GM19395 (cell line): ENCODE measurements around the gene ADGRB2.

ENCODE experiments used
- ATAC-seq: cut with Tn5 transposase; IDR thresholded peaks from one replicate; pipeline ENCODE4 v1.9.1; 2021; ENCODE audit warnings: mild to moderate bottlenecking, moderate library complexity; ENCODE audit not compliant: unreplicated experiment

Gene ADGRB2

GRCh38 chr1:31765516-31765915, 1.4 kb upstream of the ADGRB2 start:
- ATAC-seq: no peak

DNA sequence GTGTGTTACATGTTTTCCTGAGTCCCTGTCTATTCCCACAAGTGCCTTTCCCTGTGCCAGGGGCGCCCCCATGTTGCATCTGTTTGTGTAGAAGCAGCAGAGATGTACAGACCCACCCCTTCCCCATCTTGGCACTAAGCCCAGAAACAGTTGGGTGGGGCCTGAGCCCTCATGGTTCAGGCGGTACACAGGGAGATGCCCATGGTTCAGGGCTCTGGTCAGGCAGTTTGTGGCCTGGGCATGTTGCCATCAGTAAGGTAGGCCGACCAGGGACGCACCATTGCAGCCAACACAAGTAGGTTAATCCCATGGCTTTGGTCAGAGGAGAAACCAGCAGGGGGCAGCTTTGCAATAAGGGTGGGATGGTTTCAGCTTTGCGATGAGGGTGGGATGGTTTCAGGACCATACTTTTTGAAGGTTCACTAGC, 914 bp upstream of the ADGRB2 start:
- ATAC-seq: no peak

DNA sequence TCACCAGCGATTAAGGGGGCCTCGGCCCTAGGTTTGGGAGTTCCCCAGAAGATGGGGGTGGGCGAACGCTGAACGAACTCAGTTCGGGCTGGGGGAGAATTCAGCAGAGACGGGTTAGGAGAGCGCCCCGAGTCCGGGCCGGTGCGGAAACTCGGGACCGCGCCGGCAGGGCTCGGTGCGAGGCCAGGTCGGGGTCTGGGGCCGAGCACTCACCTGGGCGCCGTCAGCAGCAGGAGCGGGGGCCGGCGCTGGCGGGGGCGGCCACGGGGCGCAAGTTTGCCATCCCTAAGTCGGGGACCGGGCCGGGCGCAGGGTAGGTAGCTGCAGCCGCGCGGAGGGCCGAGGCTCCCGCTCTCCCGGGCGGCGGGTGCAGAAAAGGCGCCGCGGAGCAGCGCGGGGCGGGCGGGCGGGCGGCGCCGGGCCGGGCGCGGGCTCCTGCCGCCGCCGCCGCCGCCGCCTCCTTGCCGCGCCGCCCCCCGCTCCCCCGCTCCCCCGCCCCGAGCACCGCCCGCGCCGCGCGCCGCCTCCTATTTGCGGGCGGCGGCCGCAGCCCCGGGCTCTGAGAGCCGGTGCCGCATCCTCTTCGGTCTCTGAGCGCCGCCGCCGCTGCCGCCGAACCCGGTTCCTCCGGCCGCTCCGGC, 349 bp downstream of the ADGRB2 start:
- ATAC-seq: no peak

DNA sequence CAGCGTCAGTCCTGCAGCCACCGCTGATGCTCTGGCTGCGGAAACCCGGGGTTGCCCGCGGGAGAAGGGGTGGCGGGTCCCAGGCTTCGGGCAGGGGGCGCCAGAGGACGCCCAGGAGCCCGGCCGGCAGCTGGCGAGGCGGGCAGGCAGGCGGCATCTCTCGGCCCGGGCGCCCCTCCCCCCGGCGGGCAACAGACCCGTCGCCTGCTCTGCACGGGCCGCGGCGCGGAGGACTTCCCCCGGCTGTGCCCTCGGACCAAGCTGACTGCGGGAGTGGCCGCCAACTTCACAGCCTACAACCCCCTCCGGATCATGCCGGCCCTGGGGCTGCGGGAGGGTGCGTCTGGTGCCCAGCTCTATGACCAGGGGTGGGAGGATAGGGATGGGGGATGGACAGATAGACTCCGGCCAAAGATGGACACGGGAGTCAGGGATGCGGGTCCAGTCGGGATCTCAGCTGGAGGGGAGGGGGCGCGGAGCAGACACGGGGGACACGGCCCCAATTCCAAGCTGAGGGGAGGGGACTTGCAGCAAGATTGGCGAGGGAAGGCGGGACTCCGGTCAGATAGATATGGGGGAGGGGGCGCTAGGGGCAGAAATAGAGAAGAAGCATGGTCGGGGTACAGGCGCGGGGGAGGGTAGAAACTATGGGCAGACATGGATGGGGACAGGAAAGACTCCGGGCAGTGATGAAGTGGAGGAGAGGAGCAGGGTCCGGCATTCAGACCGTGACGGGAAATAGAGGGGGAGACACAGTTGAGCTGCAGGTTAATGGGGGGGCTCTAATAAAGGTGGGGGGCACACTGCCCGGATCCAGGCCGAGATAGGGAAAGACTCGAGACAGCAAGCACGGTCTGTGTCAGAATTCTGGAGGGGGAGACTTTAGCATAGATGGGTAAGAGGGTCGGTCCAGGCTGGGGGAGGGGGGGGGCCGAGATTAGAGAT, 1.1 kb downstream of the ADGRB2 start:
- no peak for ATAC-seq

DNA sequence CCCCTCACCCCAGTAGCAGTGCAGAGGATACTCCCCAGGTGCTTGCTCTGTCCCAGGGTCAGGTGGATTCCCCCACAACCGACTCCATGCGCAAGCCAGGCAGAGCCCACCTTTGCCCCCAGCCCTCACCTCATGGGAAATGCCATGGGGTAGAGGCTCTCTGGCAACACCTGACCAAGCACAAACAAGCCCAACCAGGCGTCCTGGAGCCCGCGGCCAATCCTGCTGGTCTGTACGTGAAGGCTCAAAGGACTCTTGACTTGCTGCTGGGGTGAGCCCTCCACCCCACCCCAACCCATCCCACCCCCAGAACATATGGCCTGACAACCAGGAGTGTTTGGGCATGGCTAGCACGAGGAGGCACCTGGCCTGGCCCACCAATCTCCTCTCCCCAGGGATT, 1.8 kb downstream of the ADGRB2 start:
- ATAC-seq: no peak

DNA sequence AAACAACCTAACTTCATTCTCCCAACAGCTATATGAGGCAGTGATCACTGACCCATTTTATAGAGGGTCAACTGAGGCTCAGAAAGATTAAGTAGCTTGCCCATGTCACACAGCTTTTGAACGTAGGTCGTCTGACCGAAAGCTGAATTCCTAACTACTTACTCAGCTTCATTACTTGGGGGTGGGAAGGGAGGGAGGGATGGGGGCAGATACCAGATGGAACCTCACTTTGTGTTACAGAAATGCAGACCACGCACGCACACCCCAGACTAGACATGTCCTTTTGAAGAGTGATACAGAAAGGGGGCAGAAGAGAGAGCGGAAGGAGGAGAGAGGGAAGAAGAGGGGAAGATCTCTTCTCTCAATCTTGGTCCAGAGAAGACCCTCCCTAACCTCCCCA, 2.3 kb downstream of the ADGRB2 start:
- ATAC-seq: no peak

GRCh38 chr1:31760471-31761470, 3.4 kb downstream of the ADGRB2 start:
- no peak for ATAC-seq

DNA sequence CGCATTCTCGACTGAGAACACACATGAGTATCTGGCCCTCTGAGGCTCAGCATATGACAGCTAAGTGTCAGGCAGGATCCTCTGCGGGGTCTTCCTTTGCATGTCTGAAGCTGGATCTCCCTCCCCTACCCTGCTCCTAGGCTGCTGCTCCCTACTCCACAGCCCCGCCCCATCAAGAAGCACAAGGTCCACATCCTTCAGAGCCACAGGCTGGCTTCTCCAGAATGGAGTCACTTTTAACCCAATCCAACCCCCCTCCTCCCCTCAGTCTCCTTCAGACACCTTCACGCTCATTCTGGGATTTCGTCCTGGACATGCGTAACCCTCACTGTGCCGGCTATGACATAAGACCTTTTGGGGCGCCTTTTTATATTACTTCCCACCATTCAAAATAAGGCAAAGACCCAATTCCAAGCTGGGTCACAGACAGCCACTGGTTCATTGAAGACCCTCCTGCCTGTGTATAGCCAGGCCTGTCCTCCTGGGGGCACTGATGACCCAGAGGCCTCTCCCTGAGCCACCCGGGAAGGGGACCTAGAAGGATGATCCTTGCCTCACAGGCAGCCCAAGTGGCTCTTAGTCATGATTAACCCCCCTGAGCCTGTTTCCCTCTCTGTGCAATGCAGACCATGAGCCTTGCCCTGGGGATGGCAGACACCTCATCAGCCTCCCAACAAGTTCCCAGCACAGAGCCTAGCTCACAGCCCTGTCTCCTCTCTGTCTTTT, 4.7 kb downstream of the ADGRB2 start:
- no peak for ATAC-seq

GRCh38 chr1:31758823-31759222, 5.3 kb downstream of the ADGRB2 start:
- ATAC-seq: no peak

DNA sequence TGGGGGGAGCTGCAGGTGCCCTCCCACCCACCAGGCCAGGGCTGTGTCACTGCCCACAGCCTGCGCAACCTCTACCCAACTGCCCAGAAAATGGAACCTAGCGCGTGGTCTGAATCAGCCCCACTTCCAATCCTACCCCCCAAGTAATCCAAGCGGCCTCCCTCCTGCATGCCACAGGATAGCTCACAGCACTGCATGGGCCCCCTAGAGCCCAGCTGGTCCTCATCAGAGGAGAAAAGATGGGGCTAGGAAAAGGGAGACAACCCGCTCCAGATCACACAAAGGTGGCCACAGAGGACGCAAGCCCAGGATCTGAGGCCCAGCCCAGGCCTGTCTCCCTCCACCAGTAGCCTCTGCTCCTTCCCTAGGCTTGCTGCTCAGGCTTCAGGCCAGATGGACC, 6.2 kb downstream of the ADGRB2 start:
- ATAC-seq: no peak

GRCh38 chr1:31757204-31757679, 6.9 kb downstream of the ADGRB2 start:
- ATAC-seq: no peak

GRCh38 chr1:31756578-31756977, 7.6 kb downstream of the ADGRB2 start:
- ATAC-seq: no peak

- no peak for ATAC-seq
These were observed 8.2 kb downstream of the ADGRB2 start for GRCh38 chr1:31755850-31756492.

- no peak for ATAC-seq
These were observed 8.9 kb downstream of the ADGRB2 start for GRCh38 chr1:31755197-31755611.

GRCh38 chr1:31754397-31754796, 9.7 kb downstream of the ADGRB2 start:
- no peak for ATAC-seq

DNA sequence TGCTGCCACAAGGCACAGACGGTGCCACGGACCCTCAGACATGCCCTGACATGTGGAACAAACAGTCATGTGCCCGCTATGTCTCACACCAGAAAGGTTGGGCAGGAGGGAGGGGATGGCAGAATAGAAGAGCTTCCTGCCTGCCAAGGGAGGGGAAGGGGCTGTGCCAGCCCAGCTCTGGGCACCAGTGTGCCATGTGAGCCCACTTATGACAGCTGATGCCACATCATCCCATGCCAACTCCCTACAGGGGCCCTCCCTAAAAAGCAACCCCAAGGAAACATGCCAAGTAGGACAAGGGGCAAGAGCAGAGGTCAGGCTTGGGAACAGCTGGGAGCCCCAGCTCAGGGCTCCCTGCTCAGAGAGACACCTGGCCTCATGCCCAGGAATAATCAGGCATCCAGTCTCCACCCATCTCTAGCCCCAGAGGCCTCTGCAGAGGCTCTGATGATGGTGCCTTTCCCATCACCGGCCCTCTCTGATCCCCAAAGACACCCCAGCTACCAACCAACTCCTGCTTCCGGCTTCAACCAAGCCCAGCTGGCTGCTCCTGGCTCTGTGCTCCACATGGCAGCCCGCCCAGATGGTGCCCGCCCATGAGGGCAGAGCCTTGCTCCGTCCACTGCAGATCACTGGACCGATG, 10.3 kb downstream of the ADGRB2 start:
- no peak for ATAC-seq

DNA sequence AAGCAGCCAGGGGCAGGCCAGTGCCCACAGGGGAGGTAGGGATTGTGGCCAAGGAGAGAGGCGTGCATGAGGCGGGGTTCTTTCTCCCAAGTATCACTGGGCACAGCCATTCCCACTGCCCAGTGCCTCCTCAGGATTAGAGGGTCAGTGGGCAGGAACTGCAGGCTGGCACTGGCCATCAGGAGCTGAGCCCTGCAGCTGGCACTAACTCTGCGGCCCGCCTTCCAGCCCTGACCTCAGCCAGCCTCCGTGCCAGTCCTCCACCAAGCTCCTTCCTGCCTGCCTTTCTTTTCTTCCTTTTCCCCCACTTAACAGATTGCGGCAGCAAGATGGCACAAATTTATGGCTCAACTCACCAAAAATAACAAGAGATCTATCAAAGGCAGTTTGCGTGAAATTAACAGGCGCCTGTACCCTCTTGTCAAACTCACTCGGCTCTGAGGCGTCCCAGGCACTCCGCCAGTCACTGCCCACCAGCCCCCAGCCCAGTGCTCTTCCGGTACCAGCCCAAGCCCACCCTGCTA, 11.1 kb downstream of the ADGRB2 start:
- no peak for ATAC-seq

DNA sequence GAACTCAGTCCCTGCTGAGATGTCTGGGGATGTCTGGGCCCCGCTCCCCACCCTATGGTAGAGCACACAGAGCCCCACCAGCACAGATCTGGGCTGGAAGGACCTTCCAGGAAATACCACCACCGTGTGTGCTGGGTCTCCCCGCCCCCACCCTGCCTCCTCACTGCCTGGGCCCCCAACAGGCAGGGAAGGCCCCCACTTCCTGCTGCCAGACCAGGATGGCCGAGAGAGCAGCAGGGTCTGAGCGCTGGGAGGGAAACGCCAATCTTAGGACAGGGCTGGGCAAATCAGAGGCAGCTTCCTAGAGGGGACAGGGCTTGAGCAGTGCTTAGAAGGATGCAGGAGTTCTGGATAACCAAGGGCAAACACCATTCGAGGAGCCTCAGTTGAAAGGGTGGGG, 11.9 kb downstream of the ADGRB2 start:
- no peak for ATAC-seq

- ATAC-seq: no peak
These were observed 12.3 kb downstream of the ADGRB2 start for GRCh38 chr1:31751822-31752241.
